Measurements from ENCODE around the gene CCDC70.

The CCDC70 gene

GRCh38 chr13:51838240-51838846 is 23.4 kb upstream of the CCDC70 start:
- no peak overlapping the region for H3K4me2 ChIP-seq (ENCODE audit: low read depth, low read length)
- no peak overlapping the region for H3K4me3 ChIP-seq (ENCODE audit: low read length)
- H3K36me3 ChIP-seq (replicated peaks; ENCODE audit: insufficient read depth, low read length) = no peaks in the 10 kb centered on the region
- no peaks in the 10 kb centered on the region for H4K20me1 ChIP-seq (ENCODE audit: insufficient read depth, low read length)
- no peaks in the 10 kb centered on the region for H3K4me1 ChIP-seq (ENCODE audit: low read length)
- H3K27me3 ChIP-seq (replicated peaks; ENCODE audit: insufficient read depth, low read length) = no peaks in the 10 kb centered on the region
- no peak overlapping the region for H2AFZ ChIP-seq (ENCODE audit: low read length)
- H3K9ac ChIP-seq (ENCODE audit: low read length) = no peak overlapping the region
- H3K9me2 ChIP-seq (replicated peaks; ENCODE audit: insufficient read depth, low read length) = no peaks in the 10 kb centered on the region
- TF ChIP-seq CTCF (IDR thresholded peaks at IDR 0.05; ENCODE audit: low read length) (no peak), EZH2 (optimal IDR thresholded peaks at IDR 0.05; ENCODE audit: low read depth, low read length) (no peak), EZH2phosphoT487 (IDR thresholded peaks at IDR 0.05; ENCODE audit: low read length) (no peak)
- H3K9me3 ChIP-seq (replicated peaks; ENCODE audit: insufficient read depth, low read length) = no peaks in the 10 kb centered on the region
- H3K27ac ChIP-seq (ENCODE audit: low read length) = no peak overlapping the region
- no peaks in the 10 kb centered on the region for H3F3A ChIP-seq (ENCODE audit: insufficient read depth, low read length)
- H3K79me2 ChIP-seq (ENCODE audit: low read length) = no peaks in the 10 kb centered on the region
- no peak for DNase-seq

GRCh38 chr13:51839711-51840540 is 21.8 kb upstream of the CCDC70 start:
- DNase-seq = no peak
- TF ChIP-seq CTCF (IDR thresholded peaks at IDR 0.05; ENCODE audit: low read length) (no peak), EZH2 (optimal IDR thresholded peaks at IDR 0.05; ENCODE audit: low read depth, low read length) (no peak), EZH2phosphoT487 (IDR thresholded peaks at IDR 0.05; ENCODE audit: low read length) (no peak)
- H2AFZ ChIP-seq (ENCODE audit: low read length) = no peak overlapping the region

GRCh38 chr13:51840917-51841316 is 20.9 kb upstream of the CCDC70 start:
- Histone ChIP-seq H3K27me3 (replicated peaks; ENCODE audit: insufficient read depth, low read length) (no peaks in the 10 kb centered on the region), H3K27ac (ENCODE audit: low read length) (no peak overlapping the region), H3K9ac (ENCODE audit: low read length) (no peak overlapping the region), H4K20me1 (ENCODE audit: insufficient read depth, low read length) (no peaks in the 10 kb centered on the region), H3K36me3 (replicated peaks; ENCODE audit: insufficient read depth, low read length) (no peaks in the 10 kb centered on the region), H3K4me2 (ENCODE audit: low read depth, low read length) (no peak overlapping the region), H3F3A (ENCODE audit: insufficient read depth, low read length) (no peaks in the 10 kb centered on the region), H3K4me1 (ENCODE audit: low read length) (no peaks in the 10 kb centered on the region), H3K79me2 (ENCODE audit: low read length) (no peaks in the 10 kb centered on the region), H3K9me3 (replicated peaks; ENCODE audit: insufficient read depth, low read length) (no peaks in the 10 kb centered on the region), H2AFZ (ENCODE audit: low read length) (no peak overlapping the region), H3K4me3 (ENCODE audit: low read length) (no peak overlapping the region), H3K9me2 (replicated peaks; ENCODE audit: insufficient read depth, low read length) (no peaks in the 10 kb centered on the region)
- no peak for DNase-seq
- TF ChIP-seq EZH2 (optimal IDR thresholded peaks at IDR 0.05; ENCODE audit: low read depth, low read length) (no peak), CTCF (IDR thresholded peaks at IDR 0.05; ENCODE audit: low read length) (no peak), EZH2phosphoT487 (IDR thresholded peaks at IDR 0.05; ENCODE audit: low read length) (no peak)

More at GRCh38 chr13:51839711-51840540, 21.8 kb upstream of the CCDC70 start:
- Histone ChIP-seq H3K4me1 (ENCODE audit: low read length) (no peaks in the 10 kb centered on the region), H3F3A (ENCODE audit: insufficient read depth, low read length) (no peaks in the 10 kb centered on the region), H3K4me2 (ENCODE audit: low read depth, low read length) (no peak overlapping the region), H3K79me2 (ENCODE audit: low read length) (no peaks in the 10 kb centered on the region), H3K9ac (ENCODE audit: low read length) (no peak overlapping the region), H3K27me3 (replicated peaks; ENCODE audit: insufficient read depth, low read length) (no peaks in the 10 kb centered on the region), H3K4me3 (ENCODE audit: low read length) (no peak overlapping the region), H4K20me1 (ENCODE audit: insufficient read depth, low read length) (no peaks in the 10 kb centered on the region), H3K9me2 (replicated peaks; ENCODE audit: insufficient read depth, low read length) (no peaks in the 10 kb centered on the region), H3K27ac (ENCODE audit: low read length) (no peak overlapping the region), H3K9me3 (replicated peaks; ENCODE audit: insufficient read depth, low read length) (no peaks in the 10 kb centered on the region), H3K36me3 (replicated peaks; ENCODE audit: insufficient read depth, low read length) (no peaks in the 10 kb centered on the region)
